H1 (cell line): Measurements from ENCODE around the gene CCNA2. TPM values are rescaled to one million over a fixed set of nuclear protein-coding genes. Genes with fewer than 3 reads are reported as not detected.

Experiments used
- CBX8 ChIP-seq: fragments of 300-800, 300-1000 bp; sonication (generic); IDR thresholded peaks from 2 replicates; pipeline ENCODE4 v1.7.1; 2016; ENCODE audit warnings: low read depth, low read length, borderline replicate concordance
- RAD21 ChIP-seq, 2 experiments: IDR thresholded peaks in 1 of 2; conservative IDR thresholded peaks in 1 of 2; 2 replicates each; pipeline ENCODE4 v1.6.1; 2011; ENCODE audit warnings: low read depth in 2 of 2, low read length in 2 of 2, improper control_type of control experiment in 1 of 2, inconsistent platforms in 1 of 2, mild to moderate bottlenecking in 1 of 2, moderate library complexity in 1 of 2
- polyA plus RNA-seq, 7 experiments: library from polyadenylated mRNA; depleted of rRNA in 3 of 7; stranded (reverse) in 5 of 7; unstranded in 2 of 7; fragments of >200 nt in 5 of 7; fragments of 200-250 nt in 2 of 7; gene quantifications; 1 replicate in 5 of 7; 2 replicates in 1 of 7; 4 replicates in 1 of 7; pipeline versions ENCODE4 v1.2.1 to v1.2.3, GENCODE V29; 2011 to 2013; ENCODE audit warnings: missing spikeins in 2 of 7, mixed read lengths in 2 of 7
- total RNA-seq: library from RNA; stranded (reverse); fragmentation: NEBNext Ultra II Directional; extraction: Animal tissue kit (Norgen Biotek cat#: 25700); gene quantifications from 2 replicates; pipeline ENCODE4 v1.2.1, GENCODE V29; 2021

CCNA2 gene
- total and polyA plus RNA-seq, 2 of the 8 experiments (the other 6 are each of a cell fraction or from before 2014, with no cell fraction given): 42.1 to 98.6 TPM

DNA sequence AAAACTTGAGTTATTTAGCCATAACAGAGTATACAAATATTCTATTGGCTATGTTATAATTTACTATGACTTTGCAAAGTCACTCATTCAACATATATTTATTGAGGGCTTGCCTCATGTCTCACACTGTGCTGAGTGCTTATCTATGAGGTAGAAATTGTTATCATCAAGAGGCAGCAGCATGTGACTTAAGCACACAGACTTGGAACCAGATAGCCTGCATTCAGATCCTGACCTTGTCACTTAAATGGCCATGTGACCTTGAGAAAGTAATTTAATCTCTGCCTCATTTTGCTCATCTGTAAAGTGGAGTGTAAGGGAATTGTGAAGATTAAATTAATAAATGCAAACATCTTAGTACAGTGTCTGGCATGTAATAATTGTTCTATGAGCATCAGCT lies 32.7 kb downstream of the CCNA2 start (continued):
- TF ChIP-seq RAD21 (IDR thresholded peaks at IDR 0.05 in 1 of 2, conservative IDR thresholded peaks at IDR 0.05 in 1 of 2; ENCODE audit: low read depth in 2 of 2, low read length in 2 of 2) (no peak), CBX8 (no peak)
